HCT116 (cell line): Measurements from ENCODE around the gene FLT4. TPM values are rescaled to one million over a fixed set of nuclear protein-coding genes. Genes with fewer than 3 reads are reported as not detected.

Source experiments
- ATAC-seq: fragments of 200-7000 bp; cut with Tn5 transposase; 2 replicates; pipeline ENCODE4 v1.9.1; 2020; ENCODE audit warnings: mild to moderate bottlenecking, moderate library complexity
- BruUV-seq: library from RNA; stranded (reverse); fragments of 400-500 nt; replicated peaks from 2 replicates; lab custom pipeline; 2021; lab: Mats Ljungman, UMichigan
- CTCF ChIA-PET: fragments of 300-600 bp; sonication (Branson Sonifier 250); formaldehyde crosslinking; loops from one replicate; lab custom pipeline; 2021; ENCODE audit warnings: antibody characterized with exemption; lab: Charles Lee
- POLR2A ChIA-PET: fragments of 300-600, 350-600 bp; sonication (Branson Sonifier 250); formaldehyde crosslinking; loops from one replicate; lab custom pipeline; 2021; ENCODE audit warnings: antibody characterized with exemption; lab: Charles Lee
- RAD21 ChIA-PET, 2 experiments: fragments of 300-600 bp; sonication (Branson Sonifier 250); formaldehyde crosslinking; loops; one replicate each; lab custom pipeline; 2023; ENCODE audit warnings: low total read pairs in 2 of 2; ENCODE audit not compliant: uncharacterized antibody in 2 of 2, unreplicated experiment in 2 of 2, low non-redundant PET in 1 of 2; lab: Charles Lee
- DNase-seq: peaks from one replicate; pipeline ENCODE4 v3.0.0-alpha.2; 2010; ENCODE audit warnings: low read depth, low spot score
- H2AFZ ChIP-seq: fragments of 200-600 bp; shearing (Covaris generic), sonication (generic); 2 replicates; pipeline ENCODE4 v1.6.1; 2017; ENCODE audit warnings: low read depth, mixed run types, mixed read lengths, antibody characterized with exemption, low read length; ENCODE audit not compliant: poor library complexity, severe bottlenecking
- H3K27ac ChIP-seq: 2 replicates; pipeline ENCODE4 v1.5.1; 2012; ENCODE audit warnings: low read depth, low read length
- H3K27me3 ChIP-seq: fragments of 200-600 bp; sonication (generic); 2 replicates; pipeline ENCODE4 v1.6.1; 2016; ENCODE audit warnings: mixed run types, low read length, mixed read lengths; ENCODE audit not compliant: insufficient read depth
- H3K36me3 ChIP-seq, 2 experiments: fragments of 200-500 bp in 1 of 2; fragments of 200-600 bp in 1 of 2; sonication (Bioruptor generic) in 1 of 2; sonication (generic) in 1 of 2; 2 replicates each; pipeline versions ENCODE4 v1.5.1 to v1.6.1; 2014 to 2016; ENCODE audit warnings: low read length in 2 of 2, inconsistent platforms in 1 of 2, mixed read lengths in 1 of 2, mixed run types in 1 of 2; ENCODE audit not compliant: insufficient read depth in 2 of 2, control insufficient read depth in 1 of 2
- H3K4me1 ChIP-seq, 2 experiments: fragments of 200-600 bp in 1 of 2; sonication (generic) in 1 of 2; 2 replicates each; pipeline versions ENCODE4 v1.5.1 to v1.6.1; 2012 to 2017; ENCODE audit warnings: low read length in 2 of 2, inconsistent platforms in 1 of 2, mild to moderate bottlenecking in 1 of 2, mixed read lengths in 1 of 2, mixed run types in 1 of 2, moderate library complexity in 1 of 2; ENCODE audit not compliant: insufficient read depth in 2 of 2, control insufficient read depth in 1 of 2
- H3K4me2 ChIP-seq: fragments of 200-600 bp; sonication (generic); 2 replicates; pipeline ENCODE4 v1.6.1; 2017; ENCODE audit warnings: mixed run types, low read length, mixed read lengths
- H3K4me3 ChIP-seq, 2 experiments: fragments of 200-600 bp in 1 of 2; sonication (generic) in 1 of 2; replicated peaks in 1 of 2; 2 replicates each; pipeline ENCODE4 v1.5.1; 2011 to 2016; ENCODE audit warnings: low read length in 2 of 2, control low read depth in 1 of 2, low read depth in 1 of 2, mild to moderate bottlenecking in 1 of 2, mixed read lengths in 1 of 2, mixed run types in 1 of 2
- H3K79me2 ChIP-seq: fragments of 200-600 bp; sonication (generic); 2 replicates; pipeline ENCODE4 v1.6.1; 2017; ENCODE audit warnings: mild to moderate bottlenecking, mixed run types, low read length, moderate library complexity, mixed read lengths; ENCODE audit not compliant: insufficient read depth
- H3K9ac ChIP-seq: fragments of 200-600 bp; sonication (generic); 2 replicates; pipeline ENCODE4 v1.6.1; 2016; ENCODE audit warnings: low read length, mixed read lengths
- H3K9me2 ChIP-seq: fragments of 200-600 bp; sonication (generic), shearing (Covaris generic); 2 replicates; pipeline ENCODE4 v1.6.1; 2017; ENCODE audit warnings: mixed run types, mild to moderate bottlenecking, moderate library complexity; ENCODE audit not compliant: insufficient read depth
- H3K9me3 ChIP-seq, 2 experiments: fragments of 200-500 bp in 1 of 2; fragments of 200-600 bp in 1 of 2; sonication (Bioruptor generic) in 1 of 2; sonication (generic) in 1 of 2; 2 replicates each; pipeline ENCODE4 v1.6.1; 2014 to 2017; ENCODE audit warnings: low read length in 2 of 2, mixed read lengths in 2 of 2, inconsistent platforms in 1 of 2, low read depth in 1 of 2, mild to moderate bottlenecking in 1 of 2, mixed run types in 1 of 2, moderate library complexity in 1 of 2; ENCODE audit not compliant: control insufficient read depth in 1 of 2, insufficient read depth in 1 of 2
- H4K20me1 ChIP-seq: fragments of 200-600 bp; sonication (generic), shearing (Covaris generic); 2 replicates; pipeline ENCODE4 v1.6.1; 2017; ENCODE audit warnings: mixed run types, mild to moderate bottlenecking, moderate library complexity; ENCODE audit not compliant: insufficient read depth
- CBX3 ChIP-seq: IDR thresholded peaks from 2 replicates; pipeline ENCODE4 v1.6.1; 2012; ENCODE audit warnings: low read depth
- EGR1 ChIP-seq: IDR thresholded peaks from 2 replicates; pipeline ENCODE4 v1.6.1; 2012; ENCODE audit warnings: low read depth
- RAD21 ChIP-seq: IDR thresholded peaks from 2 replicates; pipeline ENCODE4 v1.6.1; 2012; ENCODE audit warnings: low read depth, mild to moderate bottlenecking
- intact Hi-C: fragments of 100-400 bp; cut with micrococcal nuclease; formaldehyde crosslinking; loops from 2 replicates; pipeline ENCODE4 v1.10.0; 2022
- total RNA-seq: library from RNA; stranded (reverse); gene quantifications from one replicate; pipeline ENCODE4 v1.2.1, GENCODE V29; 2021; ENCODE audit not compliant: unreplicated experiment
- TF ChIP-seq, protein P1 (sequence below): IDR thresholded peaks from 2 replicates; pipeline ENCODE4 v1.6.1; 2012
- TF ChIP-seq, protein P2 (sequence below), 3 experiments: fragments of 200-600 bp in 1 of 3; sonication (generic) in 1 of 3; IDR thresholded peaks in 2 of 3; conservative IDR thresholded peaks in 1 of 3; 2 replicates each; pipeline ENCODE4 v1.5.1; 2012 to 2017; ENCODE audit warnings: low read depth in 2 of 3, low read length in 2 of 3, antibody characterized with exemption in 1 of 3, borderline replicate concordance in 1 of 3, control low read depth in 1 of 3, mild to moderate bottlenecking in 1 of 3, mixed read lengths in 1 of 3, mixed run types in 1 of 3, moderate library complexity in 1 of 3; ENCODE audit not compliant: insufficient read depth in 1 of 3

The FLT4 gene
- total RNA-seq, 1 experiment from 2014 or later = 0.17 TPM

DNA sequence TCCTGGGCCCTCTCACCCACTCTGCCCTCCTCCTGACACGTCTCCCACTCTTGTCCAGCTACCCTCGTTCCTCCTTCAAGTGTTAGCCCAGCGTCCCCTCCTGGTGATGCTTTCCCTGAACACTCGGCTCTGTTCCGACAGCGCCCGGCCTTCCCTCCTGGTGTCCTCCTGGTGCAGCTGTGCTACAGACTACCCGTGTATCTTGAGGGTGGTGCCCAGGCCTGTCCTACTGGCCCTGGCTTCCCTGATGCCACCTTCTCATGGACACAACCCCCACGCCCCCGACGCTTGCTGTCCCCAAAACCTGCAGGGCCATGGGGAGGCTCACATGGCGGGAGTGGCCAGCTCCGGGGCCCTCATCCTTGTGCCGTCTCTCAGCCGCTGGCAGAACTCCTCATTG lies 36.7 kb downstream of the FLT4 start:
- no peak overlapping the region for H3K4me2 ChIP-seq
- RAD21 ChIA-PET = no interaction called here
- H3K27me3 ChIP-seq = no peaks in the 10 kb centered on the region
- intact Hi-C loops = no loop called here
- H4K20me1 ChIP-seq = no peaks in the 10 kb centered on the region
- H3K9me2 ChIP-seq = no peaks in the 10 kb centered on the region
- no TSS peak for BruUV-seq
- H3K79me2 ChIP-seq = no peaks in the 10 kb centered on the region
- no peaks in the 10 kb centered on the region for H3K36me3 ChIP-seq
- H3K9me3 ChIP-seq = no peaks in the 10 kb centered on the region
- TF ChIP-seq CBX3 = no peak
- TF ChIP-seq, protein P1, sequence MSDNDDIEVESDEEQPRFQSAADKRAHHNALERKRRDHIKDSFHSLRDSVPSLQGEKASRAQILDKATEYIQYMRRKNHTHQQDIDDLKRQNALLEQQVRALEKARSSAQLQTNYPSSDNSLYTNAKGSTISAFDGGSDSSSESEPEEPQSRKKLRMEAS = no peak
- no peak for TF ChIP-seq RAD21
- H3K4me1 ChIP-seq = no peaks in the 10 kb centered on the region
- no peak overlapping the region for H3K4me3 ChIP-seq
- CTCF ChIA-PET = no interaction called here
- DNase-seq = no peak
- no peak overlapping the region for H3K27ac ChIP-seq
- no peak overlapping the region for H3K9ac ChIP-seq
- ATAC-seq = no peak
- no peak overlapping the region for H2AFZ ChIP-seq
- POLR2A ChIA-PET = interaction anchor here (0.7 kb wide), 1 partner anchor 24 kb away, joined by 6 read pairs; no protein-coding TSS in a partner anchor

GRCh38 chr5:180611140-180611850 lies 38.1 kb downstream of the FLT4 start:
- TF ChIP-seq EGR1 (no peak), RAD21 (peak; percentile 48)
- TF ChIP-seq, protein P2, sequence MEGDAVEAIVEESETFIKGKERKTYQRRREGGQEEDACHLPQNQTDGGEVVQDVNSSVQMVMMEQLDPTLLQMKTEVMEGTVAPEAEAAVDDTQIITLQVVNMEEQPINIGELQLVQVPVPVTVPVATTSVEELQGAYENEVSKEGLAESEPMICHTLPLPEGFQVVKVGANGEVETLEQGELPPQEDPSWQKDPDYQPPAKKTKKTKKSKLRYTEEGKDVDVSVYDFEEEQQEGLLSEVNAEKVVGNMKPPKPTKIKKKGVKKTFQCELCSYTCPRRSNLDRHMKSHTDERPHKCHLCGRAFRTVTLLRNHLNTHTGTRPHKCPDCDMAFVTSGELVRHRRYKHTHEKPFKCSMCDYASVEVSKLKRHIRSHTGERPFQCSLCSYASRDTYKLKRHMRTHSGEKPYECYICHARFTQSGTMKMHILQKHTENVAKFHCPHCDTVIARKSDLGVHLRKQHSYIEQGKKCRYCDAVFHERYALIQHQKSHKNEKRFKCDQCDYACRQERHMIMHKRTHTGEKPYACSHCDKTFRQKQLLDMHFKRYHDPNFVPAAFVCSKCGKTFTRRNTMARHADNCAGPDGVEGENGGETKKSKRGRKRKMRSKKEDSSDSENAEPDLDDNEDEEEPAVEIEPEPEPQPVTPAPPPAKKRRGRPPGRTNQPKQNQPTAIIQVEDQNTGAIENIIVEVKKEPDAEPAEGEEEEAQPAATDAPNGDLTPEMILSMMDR (IDR thresholded peaks at IDR 0.05 in 2 of 3, conservative IDR thresholded peaks at IDR 0.05 in 1 of 3; ENCODE audit: borderline replicate concordance in 1 of 3, insufficient read depth in 1 of 3, low read depth in 2 of 3, low read length in 2 of 3) = peak in 1 of 3 experiments; percentile 26; a peak in 1 of 6 replicates
- Histone ChIP-seq H3K9ac (no peak overlapping the region), H3K79me2 (no peaks in the 10 kb centered on the region), H2AFZ (no peak overlapping the region), H3K9me3 (no peaks in the 10 kb centered on the region), H4K20me1 (no peaks in the 10 kb centered on the region), H3K4me1 (no peaks in the 10 kb centered on the region), H3K27me3 (no peaks in the 10 kb centered on the region), H3K36me3 (no peaks in the 10 kb centered on the region), H3K4me3 (no peak overlapping the region), H3K4me2 (no peak overlapping the region), H3K27ac (no peak overlapping the region), H3K9me2 (no peaks in the 10 kb centered on the region)
- DNase-seq = no peak
- ATAC-seq = peak; percentile 38; the same call in 1 of the 2 replicates
- BruUV-seq = no TSS peak
- ChIA-PET RAD21 (no interaction called here), CTCF (no interaction called here), POLR2A (no interaction called here)
- intact Hi-C loops = no loop called here
